ENCODE results near the gene CARD14. TPM values are rescaled to one million over a fixed set of nuclear protein-coding genes. Genes with fewer than 3 reads are reported as not detected.

CARD14 gene
- total RNA-seq, 2 experiments from 2014 or later = not detected

DNA sequence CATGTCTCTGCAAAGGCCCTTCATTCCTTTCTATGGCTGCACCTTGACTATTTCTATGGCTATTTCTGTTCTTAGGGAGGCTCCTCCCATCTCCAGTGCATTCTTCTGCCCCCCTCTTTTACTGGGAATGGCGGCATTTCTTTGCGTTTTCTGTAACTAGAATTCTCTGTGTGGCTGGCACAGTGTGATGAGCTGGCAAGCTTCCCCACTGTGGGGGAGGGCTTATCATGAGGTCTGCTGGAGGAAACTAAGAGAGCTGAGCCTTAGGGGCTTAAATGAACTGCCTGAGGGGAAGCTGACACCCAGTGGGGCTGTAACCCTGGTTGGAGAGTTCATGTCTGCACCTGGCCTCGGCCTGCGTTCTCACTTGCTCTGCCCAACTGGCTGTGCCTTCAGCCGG is 1.5 kb upstream of the CARD14 start:
- H3K27ac Mint-ChIP-seq = no peak overlapping the region
- no peaks in the 10 kb centered on the region for H3K36me3 Mint-ChIP-seq
- H3K27me3 Mint-ChIP-seq = peaks cover 4% of the 10 kb centered on the region
- no peaks in the 10 kb centered on the region for H3K4me1 Mint-ChIP-seq
- H3K4me3 Mint-ChIP-seq = no peak overlapping the region
- no peak for DNase-seq
- H3K9me3 Mint-ChIP-seq = no peaks in the 10 kb centered on the region

DNA sequence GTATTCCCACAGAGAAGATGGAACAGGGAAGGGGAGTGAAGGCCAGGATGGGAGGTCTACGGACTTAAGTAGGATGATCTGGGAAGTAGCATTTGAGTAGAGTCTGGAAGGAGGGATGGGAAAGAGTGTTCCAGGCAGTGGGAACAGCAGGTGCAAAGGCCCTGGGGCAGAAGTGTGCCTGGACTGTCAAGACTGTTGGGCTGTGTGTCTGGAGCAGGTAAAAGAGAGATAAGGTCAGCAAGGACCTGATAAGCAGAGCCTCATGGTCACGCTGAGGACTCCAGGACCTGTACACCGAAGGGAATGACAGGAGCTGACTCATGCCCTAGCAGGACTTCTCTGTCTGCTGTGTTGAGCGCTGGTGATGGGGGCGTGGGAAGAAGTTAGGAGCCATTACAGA is 723 bp upstream of the CARD14 start:
- peaks cover 3% of the 10 kb centered on the region for H3K27me3 Mint-ChIP-seq
- no peaks in the 10 kb centered on the region for H3K36me3 Mint-ChIP-seq
- no peak overlapping the region for H3K4me3 Mint-ChIP-seq
- no peaks in the 10 kb centered on the region for H3K4me1 Mint-ChIP-seq
- no peak overlapping the region for H3K27ac Mint-ChIP-seq
- DNase-seq = no peak
- H3K9me3 Mint-ChIP-seq = no peaks in the 10 kb centered on the region

DNA sequence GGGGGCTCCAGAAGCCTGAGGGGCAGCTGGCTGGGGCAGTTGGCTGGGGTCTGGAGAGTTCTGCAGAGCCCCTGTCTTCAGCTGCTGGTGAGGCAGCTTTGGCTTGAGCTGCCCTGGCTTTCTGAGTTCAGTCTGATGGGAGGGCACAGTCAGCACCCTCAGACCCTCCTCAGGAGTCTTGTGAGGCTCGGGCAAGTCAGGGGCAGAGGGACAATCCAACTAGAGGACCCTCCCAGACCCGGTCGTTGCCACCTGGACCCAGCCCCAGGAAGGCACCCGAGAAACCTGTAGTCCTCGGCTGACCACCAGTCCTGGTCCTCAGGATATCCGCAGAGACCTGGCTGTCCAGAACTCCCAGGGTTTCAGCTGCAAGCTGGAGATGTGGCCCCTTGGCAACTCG is 1.9 kb downstream of the CARD14 start:
- Mint-ChIP-seq H3K9me3 (no peaks in the 10 kb centered on the region), H3K27me3 (no peaks in the 10 kb centered on the region), H3K27ac (no peak overlapping the region), H3K4me1 (no peaks in the 10 kb centered on the region), H3K4me3 (no peak overlapping the region), H3K36me3 (no peaks in the 10 kb centered on the region)
- DNase-seq = no peak

DNA sequence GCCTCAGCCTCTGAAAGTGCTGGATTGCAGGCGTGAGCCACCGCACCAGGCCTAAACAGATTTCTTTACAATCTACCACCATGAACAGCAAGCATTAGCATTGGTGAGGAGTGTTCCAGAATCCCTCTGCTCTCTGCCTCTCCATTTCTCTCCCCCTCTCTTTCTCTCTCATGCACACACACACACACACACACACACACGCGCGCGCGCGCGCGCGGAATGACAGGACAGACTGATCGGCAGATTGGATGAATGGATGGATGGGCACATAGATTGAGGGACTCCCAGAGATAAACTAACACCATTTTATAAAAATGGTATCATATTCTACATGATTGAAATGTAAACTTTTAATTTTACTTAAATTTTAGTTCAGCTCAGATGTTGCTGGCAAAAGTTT is 3.3 kb downstream of the CARD14 start:
- no peaks in the 10 kb centered on the region for H3K4me1 Mint-ChIP-seq
- H3K4me3 Mint-ChIP-seq = no peak overlapping the region
- H3K27ac Mint-ChIP-seq = no peak overlapping the region
- DNase-seq = no peak
- no peaks in the 10 kb centered on the region for H3K27me3 Mint-ChIP-seq
- no peaks in the 10 kb centered on the region for H3K9me3 Mint-ChIP-seq
- H3K36me3 Mint-ChIP-seq = no peaks in the 10 kb centered on the region

DNA sequence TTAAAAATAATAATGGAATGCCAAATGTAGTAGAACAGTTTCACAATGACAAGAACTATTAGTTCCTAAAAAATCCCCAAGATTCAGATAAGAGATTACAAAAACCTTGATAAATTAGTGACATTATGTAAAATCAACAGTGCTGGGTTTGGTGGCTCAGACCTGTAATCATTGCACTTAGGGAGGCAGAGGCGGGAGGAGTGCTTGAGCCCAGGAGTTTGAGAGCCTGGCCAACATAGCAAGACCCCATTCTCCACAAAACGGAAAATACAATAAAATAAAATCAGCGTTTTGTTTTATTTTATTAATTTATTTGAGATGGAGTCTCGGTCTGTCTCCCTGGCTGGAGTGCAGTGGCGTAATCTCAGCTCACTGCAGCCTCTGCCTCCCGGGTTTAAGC is 4.1 kb downstream of the CARD14 start:
- no peak overlapping the region for H3K4me3 Mint-ChIP-seq
- DNase-seq = no peak
- no peaks in the 10 kb centered on the region for H3K36me3 Mint-ChIP-seq
- no peaks in the 10 kb centered on the region for H3K9me3 Mint-ChIP-seq
- H3K4me1 Mint-ChIP-seq = no peaks in the 10 kb centered on the region
- H3K27ac Mint-ChIP-seq = no peak overlapping the region
- no peaks in the 10 kb centered on the region for H3K27me3 Mint-ChIP-seq

DNA sequence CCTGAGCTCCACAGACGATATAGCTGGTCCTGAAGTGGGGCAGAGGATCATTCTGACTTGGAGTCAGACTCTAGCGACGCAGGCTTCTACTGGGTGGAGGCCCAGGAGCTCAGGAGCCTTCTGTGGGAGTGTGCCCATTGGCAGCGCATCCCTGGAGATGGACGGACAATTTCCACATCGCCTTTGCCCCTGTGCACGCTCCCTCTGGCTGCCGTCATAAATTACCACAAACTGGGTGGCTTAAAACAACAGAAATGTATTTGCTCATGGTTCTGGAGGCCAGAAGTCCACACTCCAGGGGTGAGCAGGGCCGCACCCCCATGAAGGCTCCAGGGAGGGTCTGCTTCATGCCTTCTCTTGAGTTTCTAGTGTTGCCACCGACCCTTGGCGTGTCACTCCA is 6.9 kb downstream of the CARD14 start:
- no peaks in the 10 kb centered on the region for H3K36me3 Mint-ChIP-seq
- no peak overlapping the region for H3K4me3 Mint-ChIP-seq
- DNase-seq = no peak
- H3K4me1 Mint-ChIP-seq = no peaks in the 10 kb centered on the region
- H3K27ac Mint-ChIP-seq = no peak overlapping the region
- no peaks in the 10 kb centered on the region for H3K9me3 Mint-ChIP-seq
- no peaks in the 10 kb centered on the region for H3K27me3 Mint-ChIP-seq

DNA sequence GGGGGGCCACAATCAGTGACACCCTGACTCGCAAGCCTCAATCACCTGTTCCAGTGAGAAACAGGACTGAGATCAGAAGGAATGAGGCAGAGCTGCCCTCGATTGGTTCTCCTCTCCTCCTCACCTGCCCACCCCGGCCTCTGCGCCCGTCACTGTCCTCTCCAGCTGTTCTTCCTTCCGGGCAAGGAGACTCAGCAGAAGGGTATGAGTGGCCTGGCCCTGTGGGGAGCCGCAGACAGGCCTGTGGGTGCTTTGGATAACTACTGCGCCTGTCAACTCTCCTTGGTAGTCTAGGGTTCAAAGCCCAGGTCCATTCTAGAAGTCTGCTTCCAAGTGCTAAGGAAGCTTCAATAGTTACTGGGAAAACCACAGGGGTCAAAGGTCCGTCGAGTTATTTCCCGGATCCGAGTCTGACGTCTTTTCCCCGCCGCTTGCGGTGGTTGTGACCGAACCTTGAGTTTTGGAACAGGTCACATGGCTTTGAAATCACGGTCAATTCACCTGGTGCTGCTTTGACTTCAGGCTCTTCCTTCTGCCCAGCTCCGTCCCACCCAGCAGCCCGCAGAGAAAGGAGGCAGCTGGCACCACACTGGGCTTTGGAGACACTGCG is 8.3 kb downstream of the CARD14 start:
- no peaks in the 10 kb centered on the region for H3K4me1 Mint-ChIP-seq
- no peak for DNase-seq
- H3K4me3 Mint-ChIP-seq = no peak overlapping the region
- no peaks in the 10 kb centered on the region for H3K36me3 Mint-ChIP-seq
- H3K27ac Mint-ChIP-seq = no peak overlapping the region
- no peaks in the 10 kb centered on the region for H3K9me3 Mint-ChIP-seq
- H3K27me3 Mint-ChIP-seq = no peaks in the 10 kb centered on the region

DNA sequence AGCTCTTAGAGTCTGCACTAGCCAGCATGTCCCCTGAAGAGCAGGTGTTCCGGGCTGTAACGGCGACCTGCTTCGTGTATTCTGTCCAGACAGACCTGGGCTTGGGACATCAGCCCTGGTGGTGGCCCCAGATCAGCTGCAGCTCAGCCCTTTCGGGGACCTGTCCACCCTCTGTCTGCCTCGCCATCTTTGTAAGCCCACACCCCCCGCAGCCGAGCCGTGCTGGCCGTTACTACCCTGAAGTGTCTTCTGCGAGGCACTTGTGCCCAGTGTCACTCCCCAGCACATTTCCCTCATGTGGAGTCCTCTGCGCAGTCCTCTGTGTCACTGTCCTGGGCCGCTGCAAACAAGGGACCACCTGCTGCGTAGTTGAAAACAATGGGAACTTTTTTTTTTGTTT is 10.4 kb downstream of the CARD14 start:
- no peaks in the 10 kb centered on the region for H3K27me3 Mint-ChIP-seq
- no peaks in the 10 kb centered on the region for H3K4me1 Mint-ChIP-seq
- H3K27ac Mint-ChIP-seq = no peak overlapping the region
- H3K36me3 Mint-ChIP-seq = no peaks in the 10 kb centered on the region
- H3K4me3 Mint-ChIP-seq = no peak overlapping the region
- no peaks in the 10 kb centered on the region for H3K9me3 Mint-ChIP-seq
- DNase-seq = no peak

DNA sequence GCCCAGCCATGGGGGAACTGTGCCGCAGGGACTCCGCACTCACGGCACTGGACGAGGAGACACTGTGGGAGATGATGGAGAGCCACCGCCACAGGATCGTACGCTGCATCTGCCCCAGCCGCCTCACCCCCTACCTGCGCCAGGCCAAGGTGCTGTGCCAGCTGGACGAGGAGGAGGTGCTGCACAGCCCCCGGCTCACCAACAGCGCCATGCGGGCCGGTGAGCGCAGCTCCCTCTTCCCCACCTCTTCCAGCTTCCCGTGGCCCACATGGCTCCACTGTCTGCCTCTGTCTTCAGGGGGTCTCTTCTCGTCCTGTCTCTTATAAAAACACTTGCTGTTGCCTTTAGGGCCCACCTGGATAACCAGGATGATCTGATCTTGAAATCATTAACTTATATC is 11.6 kb downstream of the CARD14 start:
- no peaks in the 10 kb centered on the region for H3K4me1 Mint-ChIP-seq
- DNase-seq = no peak
- H3K4me3 Mint-ChIP-seq = no peak overlapping the region
- no peak overlapping the region for H3K27ac Mint-ChIP-seq
- H3K27me3 Mint-ChIP-seq = no peaks in the 10 kb centered on the region
- no peaks in the 10 kb centered on the region for H3K9me3 Mint-ChIP-seq
- H3K36me3 Mint-ChIP-seq = no peaks in the 10 kb centered on the region

DNA sequence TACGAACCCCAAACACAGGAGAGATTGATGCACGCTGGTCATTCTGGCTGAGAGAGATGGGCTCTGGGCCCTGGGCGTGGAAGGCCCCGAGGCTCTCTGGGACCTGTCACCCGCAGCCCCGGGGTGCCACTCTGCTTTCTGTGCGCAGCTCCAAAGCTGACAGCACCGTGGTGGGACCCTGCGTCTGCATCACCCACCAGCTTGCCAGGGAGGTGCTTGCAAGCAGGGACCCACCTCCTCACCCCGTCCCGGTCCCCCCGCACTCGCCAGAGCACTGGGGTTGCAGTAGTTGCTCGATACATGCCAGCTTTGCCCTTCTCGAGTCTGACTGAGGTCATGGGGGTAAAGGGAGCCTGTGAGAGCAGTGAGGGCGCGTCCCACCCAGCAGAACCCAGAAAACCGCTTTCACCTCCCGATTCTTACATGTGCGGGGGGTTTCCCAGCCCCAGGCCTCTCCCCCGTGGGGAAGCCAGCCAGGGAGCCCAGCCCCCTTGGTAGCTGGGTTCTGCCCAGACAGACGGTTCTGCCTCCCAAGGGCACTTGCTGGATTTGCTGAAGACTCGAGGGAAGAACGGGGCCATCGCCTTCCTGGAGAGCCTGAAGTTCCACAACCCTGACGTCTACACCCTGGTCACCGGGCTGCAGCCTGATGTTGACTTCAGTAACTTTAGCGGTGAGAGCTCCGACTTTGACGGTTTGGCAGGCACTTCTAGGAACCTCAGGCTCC is 12.5 kb downstream of the CARD14 start:
- Mint-ChIP-seq H3K27ac (no peak overlapping the region), H3K36me3 (no peaks in the 10 kb centered on the region), H3K27me3 (no peaks in the 10 kb centered on the region), H3K4me3 (no peak overlapping the region), H3K4me1 (no peaks in the 10 kb centered on the region), H3K9me3 (no peaks in the 10 kb centered on the region)
- no peak for DNase-seq

DNA sequence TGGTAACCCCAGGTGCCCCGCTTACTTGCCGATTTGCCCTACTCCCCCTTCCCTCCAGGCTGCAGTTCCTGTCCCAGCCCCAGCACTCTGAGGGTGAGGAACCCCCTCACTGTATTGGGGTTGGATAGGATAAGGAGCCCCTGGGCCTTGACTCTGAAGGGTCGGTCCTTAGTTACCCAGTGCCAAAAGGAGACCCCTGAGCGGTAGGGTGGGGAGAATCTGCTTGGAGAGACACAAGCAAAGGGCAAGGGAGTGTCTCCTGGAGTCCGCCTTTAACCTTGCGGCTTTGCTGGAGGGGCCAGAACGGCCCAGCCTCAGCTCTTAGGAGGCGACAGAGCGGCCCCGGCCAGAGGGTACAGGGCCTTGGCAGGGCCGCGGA is 13.0 kb downstream of the CARD14 start:
- Mint-ChIP-seq H3K4me1 (no peaks in the 10 kb centered on the region), H3K36me3 (no peaks in the 10 kb centered on the region), H3K4me3 (no peak overlapping the region), H3K27me3 (no peaks in the 10 kb centered on the region), H3K27ac (no peak overlapping the region), H3K9me3 (no peaks in the 10 kb centered on the region)
- no peak for DNase-seq

DNA sequence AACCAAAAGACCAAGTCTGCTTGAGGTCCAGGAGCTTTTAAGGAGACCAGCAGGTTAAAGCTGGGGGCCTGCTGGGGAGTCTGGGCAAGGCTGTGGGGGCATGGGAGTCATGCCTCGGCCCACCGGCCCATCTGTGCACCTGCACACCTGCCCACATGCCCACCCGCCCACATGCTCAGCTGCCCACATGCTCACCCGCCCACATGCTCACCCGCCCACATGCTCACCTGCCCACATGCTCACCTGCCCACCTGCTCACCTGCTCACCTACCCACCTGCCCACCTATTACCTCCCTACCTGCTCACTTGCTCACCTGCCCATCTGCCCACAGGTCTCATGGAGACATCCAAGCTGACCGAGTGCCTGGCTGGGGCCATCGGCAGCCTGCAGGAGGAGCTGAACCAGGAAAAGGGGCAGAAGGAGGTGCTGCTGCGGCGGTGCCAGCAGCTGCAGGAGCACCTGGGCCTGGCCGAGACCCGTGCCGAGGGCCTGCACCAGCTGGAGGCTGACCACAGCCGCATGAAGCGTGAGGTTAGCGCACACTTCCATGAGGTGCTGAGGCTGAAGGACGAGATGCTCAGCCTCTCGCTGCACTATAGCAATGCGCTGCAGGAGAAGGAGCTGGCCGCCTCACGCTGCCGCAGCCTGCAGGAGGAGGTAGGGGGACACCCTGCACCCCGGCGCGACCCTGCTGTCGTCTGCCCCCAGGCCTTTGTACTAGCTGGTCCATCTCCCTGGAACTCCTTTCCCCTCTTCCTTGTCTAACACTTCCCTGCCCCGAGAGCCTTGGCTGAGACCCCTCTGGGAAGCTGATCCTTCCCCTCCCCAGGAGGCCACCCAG is 14.0 kb downstream of the CARD14 start:
- DNase-seq = no peak
- Mint-ChIP-seq H3K4me1 (no peaks in the 10 kb centered on the region), H3K36me3 (no peaks in the 10 kb centered on the region), H3K4me3 (no peak overlapping the region), H3K9me3 (no peaks in the 10 kb centered on the region), H3K27me3 (no peaks in the 10 kb centered on the region), H3K27ac (no peak overlapping the region)

DNA sequence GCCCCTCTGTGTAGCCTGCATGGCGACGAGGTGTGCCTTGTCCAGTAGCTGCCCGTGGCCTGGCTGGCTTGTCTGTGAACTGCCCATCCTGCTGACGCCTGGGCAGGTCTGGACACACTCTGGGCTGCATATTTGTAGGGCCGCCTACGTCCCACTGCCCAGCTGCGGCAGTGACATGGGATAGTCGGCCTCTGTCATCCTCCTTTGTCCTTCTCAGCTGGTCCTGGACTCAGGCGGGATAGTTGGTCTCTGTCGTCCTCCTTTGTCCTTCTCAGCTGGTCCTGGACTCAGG is 14.5 kb downstream of the CARD14 start:
- H3K4me1 Mint-ChIP-seq = no peaks in the 10 kb centered on the region
- DNase-seq = no peak
- no peaks in the 10 kb centered on the region for H3K9me3 Mint-ChIP-seq
- H3K27me3 Mint-ChIP-seq = no peaks in the 10 kb centered on the region
- no peak overlapping the region for H3K27ac Mint-ChIP-seq
- H3K36me3 Mint-ChIP-seq = no peaks in the 10 kb centered on the region
- no peak overlapping the region for H3K4me3 Mint-ChIP-seq

DNA sequence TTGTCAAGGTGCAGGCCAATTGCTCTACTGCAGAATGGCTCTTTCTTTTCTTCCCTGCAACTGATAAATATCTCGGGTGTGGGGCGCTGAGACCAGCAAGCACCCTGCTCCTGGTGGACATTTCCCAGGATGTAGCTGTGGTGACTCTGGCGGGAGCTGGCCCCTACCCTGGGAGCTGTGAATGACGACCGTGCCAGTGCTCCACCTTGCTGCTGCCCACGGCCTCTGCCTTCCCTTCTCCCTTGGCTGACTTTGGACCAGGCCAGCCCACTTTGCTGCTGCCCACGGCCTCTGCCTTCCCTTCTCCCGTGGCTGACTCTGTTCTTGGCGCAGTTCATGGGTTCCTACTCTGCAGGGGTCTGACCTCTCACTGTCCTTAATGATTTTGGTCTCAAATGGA is 16.1 kb downstream of the CARD14 start:
- Mint-ChIP-seq H3K36me3 (no peaks in the 10 kb centered on the region), H3K4me3 (no peak overlapping the region), H3K27ac (no peak overlapping the region), H3K9me3 (no peaks in the 10 kb centered on the region), H3K4me1 (no peaks in the 10 kb centered on the region), H3K27me3 (no peaks in the 10 kb centered on the region)
- no peak for DNase-seq

DNA sequence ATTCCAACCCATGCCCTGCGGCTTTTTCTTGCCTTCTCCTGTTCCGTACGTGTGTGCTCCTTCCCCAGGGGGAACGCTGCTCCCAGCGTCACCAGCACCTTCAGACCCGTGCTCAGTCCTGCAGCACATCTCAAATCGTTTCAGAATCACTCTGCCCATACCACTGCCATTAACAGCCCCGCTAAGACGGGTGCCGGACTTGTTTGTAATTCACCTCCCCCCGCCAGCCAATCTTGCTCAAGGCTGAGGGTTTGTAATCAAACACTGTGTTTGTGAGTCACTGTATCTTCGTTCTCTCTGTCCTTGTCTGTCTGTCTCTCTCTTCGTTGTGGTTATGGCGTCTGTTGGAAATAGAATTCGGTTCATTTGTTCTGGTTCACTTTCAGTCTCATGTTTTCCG is 17.3 kb downstream of the CARD14 start:
- no peak overlapping the region for H3K4me3 Mint-ChIP-seq
- H3K4me1 Mint-ChIP-seq = no peaks in the 10 kb centered on the region
- H3K36me3 Mint-ChIP-seq = no peaks in the 10 kb centered on the region
- peaks cover 5% of the 10 kb centered on the region for H3K27me3 Mint-ChIP-seq
- no peaks in the 10 kb centered on the region for H3K9me3 Mint-ChIP-seq
- no peak overlapping the region for H3K27ac Mint-ChIP-seq
- no peak for DNase-seq

DNA sequence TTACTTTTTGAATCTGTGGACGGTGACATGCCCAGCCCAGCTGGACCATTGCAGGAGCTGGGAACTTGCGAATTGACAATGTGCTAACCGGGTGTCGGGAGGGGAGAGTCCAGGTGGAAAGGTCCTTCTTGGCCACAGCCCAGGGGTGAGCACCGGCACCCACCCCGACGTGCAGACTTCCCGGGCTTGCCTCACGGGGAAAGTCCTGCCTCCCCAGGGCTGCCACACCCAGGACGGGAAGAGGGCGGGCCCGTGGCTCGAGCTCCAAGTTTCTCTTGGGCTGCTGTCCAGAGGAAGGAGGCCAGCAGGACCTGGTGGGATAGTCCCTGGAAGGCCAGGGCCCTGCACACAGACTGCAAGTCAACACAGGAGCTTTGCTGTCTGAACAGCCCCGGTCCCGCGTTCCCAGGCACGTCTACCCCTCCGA is 17.7 kb downstream of the CARD14 start:
- H3K27ac Mint-ChIP-seq = no peak overlapping the region
- H3K4me3 Mint-ChIP-seq = no peak overlapping the region
- H3K4me1 Mint-ChIP-seq = no peaks in the 10 kb centered on the region
- no peaks in the 10 kb centered on the region for H3K36me3 Mint-ChIP-seq
- peaks cover 7% of the 10 kb centered on the region for H3K27me3 Mint-ChIP-seq
- no peak for DNase-seq
- H3K9me3 Mint-ChIP-seq = no peaks in the 10 kb centered on the region

Measured in activated naive CD8-positive, alpha-beta T cell treated with anti-CD3 and anti-CD28 coated beads for 36 hours (primary cell).